Measurements from ENCODE around the gene PTH2R. TPM values are rescaled to one million over a fixed set of nuclear protein-coding genes. Genes with fewer than 3 reads are reported as not detected.

Gene PTH2R
- total and polyA plus RNA-seq, 2 donors (not counting 3 experiments of a cell fraction or from before 2014, with no cell fraction given) = not detected

DNA sequence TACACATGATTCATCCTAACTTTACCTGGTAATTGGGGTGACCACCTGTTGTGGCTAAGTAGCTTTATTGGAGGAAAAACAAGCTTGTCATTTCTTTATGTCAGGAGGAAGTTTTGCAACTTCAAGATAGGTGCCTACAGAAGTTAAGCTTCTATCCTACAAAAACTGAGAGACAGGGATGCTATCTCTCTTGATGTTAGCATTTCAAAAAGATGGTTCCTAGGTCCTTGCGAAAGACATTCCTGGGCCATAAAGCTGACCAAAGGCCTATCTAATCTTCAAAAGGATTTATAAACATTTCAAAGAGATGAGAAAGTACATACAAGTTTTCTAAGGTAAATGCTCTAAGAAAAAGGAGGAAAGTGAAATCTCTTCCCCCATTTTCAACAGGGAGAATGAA lies 61.0 kb downstream of the PTH2R start:
- TF ChIP-seq FOS (IDR thresholded peaks at IDR 0.05; ENCODE audit: borderline replicate concordance, insufficient read depth, low read length) = no peak
- no peak for TF ChIP-seq JUN (IDR thresholded peaks at IDR 0.05; ENCODE audit: borderline replicate concordance, insufficient read depth, insufficient read length, low read depth)
- TF ChIP-seq MYC (IDR thresholded peaks at IDR 0.05; ENCODE audit: low read depth, low read length) = no peak
- TF ChIP-seq POLR2AphosphoS5 (IDR thresholded peaks at IDR 0.05; ENCODE audit: insufficient read depth, low read depth, low read length) = no peak
- TF ChIP-seq, protein P1, sequence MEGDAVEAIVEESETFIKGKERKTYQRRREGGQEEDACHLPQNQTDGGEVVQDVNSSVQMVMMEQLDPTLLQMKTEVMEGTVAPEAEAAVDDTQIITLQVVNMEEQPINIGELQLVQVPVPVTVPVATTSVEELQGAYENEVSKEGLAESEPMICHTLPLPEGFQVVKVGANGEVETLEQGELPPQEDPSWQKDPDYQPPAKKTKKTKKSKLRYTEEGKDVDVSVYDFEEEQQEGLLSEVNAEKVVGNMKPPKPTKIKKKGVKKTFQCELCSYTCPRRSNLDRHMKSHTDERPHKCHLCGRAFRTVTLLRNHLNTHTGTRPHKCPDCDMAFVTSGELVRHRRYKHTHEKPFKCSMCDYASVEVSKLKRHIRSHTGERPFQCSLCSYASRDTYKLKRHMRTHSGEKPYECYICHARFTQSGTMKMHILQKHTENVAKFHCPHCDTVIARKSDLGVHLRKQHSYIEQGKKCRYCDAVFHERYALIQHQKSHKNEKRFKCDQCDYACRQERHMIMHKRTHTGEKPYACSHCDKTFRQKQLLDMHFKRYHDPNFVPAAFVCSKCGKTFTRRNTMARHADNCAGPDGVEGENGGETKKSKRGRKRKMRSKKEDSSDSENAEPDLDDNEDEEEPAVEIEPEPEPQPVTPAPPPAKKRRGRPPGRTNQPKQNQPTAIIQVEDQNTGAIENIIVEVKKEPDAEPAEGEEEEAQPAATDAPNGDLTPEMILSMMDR (IDR thresholded peaks at IDR 0.05; ENCODE audit: extremely low read depth in 1 of 2, insufficient read depth in 1 of 2, low read depth in 1 of 2, low read length in 2 of 2) = no peak
- ChIA-PET POLR2A (no interaction called here), CTCF (interaction anchor here (2.4 to 3.1 kb wide), 2 partner anchors 863 to 1494 kb away, joined by 7 to 23 read pairs; no protein-coding TSS in a partner anchor)
- no TSS peak for BruUV-seq (replicated peaks)
- H3K4me3 ChIP-seq (replicated peaks in 1 of 3; ENCODE audit: insufficient read depth in 1 of 3, low read depth in 1 of 3, low read length in 3 of 3) = no peak overlapping the region
- H3K9me3 ChIP-seq (replicated peaks; ENCODE audit: control insufficient read depth, insufficient read depth, low read length) = no peaks in the 10 kb centered on the region
- no peak for FAIRE-seq
- dilution Hi-C loops (cut with MboI; ENCODE audit: extremely low pct_ligation_motif_present, low sequenced_read_pairs) = no loop called here
- no peaks in the 10 kb centered on the region for H3K27me3 ChIP-seq (ENCODE audit: control insufficient read depth in 2 of 2, insufficient read depth in 2 of 2, low read length in 2 of 2)
- no peak for DNase-seq (ENCODE audit: low read depth, low spot score)
- H3K4me2 ChIP-seq (ENCODE audit: insufficient read depth, low read length) = no peak overlapping the region
- H2AFZ ChIP-seq (ENCODE audit: low read depth, low read length) = no peak overlapping the region
- no peaks in the 10 kb centered on the region for H3K4me1 ChIP-seq (ENCODE audit: control insufficient read depth, extremely low read depth, insufficient read depth, low read length)
- H3K9me1 ChIP-seq (replicated peaks; ENCODE audit: control insufficient read depth, extremely low read depth, insufficient read depth, low read length) = no peaks in the 10 kb centered on the region
- H3K36me3 ChIP-seq (ENCODE audit: control insufficient read depth in 2 of 2, extremely low read depth in 1 of 2, insufficient read depth in 2 of 2, low read length in 2 of 2) = no peaks in the 10 kb centered on the region
- no peak overlapping the region for H3K27ac ChIP-seq (ENCODE audit: insufficient read depth, low read depth, low read length)
- no peak overlapping the region for H3K9ac ChIP-seq (replicated peaks; ENCODE audit: extremely low read depth, insufficient read depth, low read length)
- intact Hi-C loops (cut with micrococcal nuclease) = loop anchor here (2.0 kb wide), 2 partner anchors 861 to 955 kb away; no protein-coding TSS in a partner anchor
- H4K20me1 ChIP-seq (replicated peaks; ENCODE audit: control insufficient read depth, extremely low read depth, insufficient read depth, low read length) = no peaks in the 10 kb centered on the region
- no peaks in the 10 kb centered on the region for H3K79me2 ChIP-seq (ENCODE audit: control insufficient read depth, insufficient read depth, low read length)

DNA sequence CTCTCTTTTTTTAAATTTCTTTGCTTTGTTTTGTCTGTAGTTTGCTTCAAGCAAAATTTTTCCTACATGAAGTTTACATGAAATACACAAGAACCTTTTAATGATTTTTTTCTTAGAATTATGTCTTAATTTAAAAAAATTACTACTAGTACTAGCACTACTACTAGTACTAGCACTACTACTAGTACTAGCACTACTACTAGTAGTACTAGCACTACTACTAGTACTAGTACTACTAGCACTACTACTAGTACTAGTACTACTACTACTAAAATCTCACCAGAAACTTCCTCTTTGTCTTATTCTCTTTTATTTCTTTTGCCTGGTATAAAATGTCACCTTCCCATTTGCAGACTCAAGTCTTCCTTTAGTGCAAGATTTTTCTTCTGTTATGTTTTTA lies 71.1 kb downstream of the PTH2R start:
- no peaks in the 10 kb centered on the region for H3K27me3 ChIP-seq (ENCODE audit: control insufficient read depth in 2 of 2, insufficient read depth in 2 of 2, low read length in 2 of 2)
- no peaks in the 10 kb centered on the region for H3K9me1 ChIP-seq (replicated peaks; ENCODE audit: control insufficient read depth, extremely low read depth, insufficient read depth, low read length)
- no peaks in the 10 kb centered on the region for H3K36me3 ChIP-seq (ENCODE audit: control insufficient read depth in 2 of 2, extremely low read depth in 1 of 2, insufficient read depth in 2 of 2, low read length in 2 of 2)
- no peak for DNase-seq (ENCODE audit: low read depth, low spot score)
- no peak overlapping the region for H3K4me3 ChIP-seq (replicated peaks in 1 of 3; ENCODE audit: insufficient read depth in 1 of 3, low read depth in 1 of 3, low read length in 3 of 3)
- H2AFZ ChIP-seq (ENCODE audit: low read depth, low read length) = no peak overlapping the region
- H3K79me2 ChIP-seq (ENCODE audit: control insufficient read depth, insufficient read depth, low read length) = no peaks in the 10 kb centered on the region
- no peak overlapping the region for H3K4me2 ChIP-seq (ENCODE audit: insufficient read depth, low read length)
- no peaks in the 10 kb centered on the region for H3K9me3 ChIP-seq (replicated peaks; ENCODE audit: control insufficient read depth, insufficient read depth, low read length)
- intact Hi-C loops (cut with micrococcal nuclease) (no loop called here), dilution Hi-C loops (cut with MboI; ENCODE audit: extremely low pct_ligation_motif_present, low sequenced_read_pairs) (no loop called here)
- no TSS peak for BruUV-seq (replicated peaks)
- no peak overlapping the region for H3K9ac ChIP-seq (replicated peaks; ENCODE audit: extremely low read depth, insufficient read depth, low read length)
- H3K27ac ChIP-seq (ENCODE audit: insufficient read depth, low read depth, low read length) = no peak overlapping the region
- TF ChIP-seq POLR2A (IDR thresholded peaks at IDR 0.05; ENCODE audit: low read depth, low read length) (no peak), POLR2AphosphoS5 (IDR thresholded peaks at IDR 0.05; ENCODE audit: insufficient read depth, low read depth, low read length) (no peak), EZH2 (IDR thresholded peaks at IDR 0.05; ENCODE audit: borderline replicate concordance, low read depth, low read length, severe bottlenecking) (no peak), MYC (IDR thresholded peaks at IDR 0.05; ENCODE audit: low read depth, low read length) (no peak), FOS (IDR thresholded peaks at IDR 0.05; ENCODE audit: borderline replicate concordance, insufficient read depth, low read length) (no peak), JUN (IDR thresholded peaks at IDR 0.05; ENCODE audit: borderline replicate concordance, insufficient read depth, insufficient read length, low read depth) (no peak), GATA2 (IDR thresholded peaks at IDR 0.05; ENCODE audit: insufficient read depth, insufficient read length, low read depth, low read length) (no peak), MAX (IDR thresholded peaks at IDR 0.05; ENCODE audit: insufficient read depth, insufficient read length) (no peak)
- TF ChIP-seq, protein P1 (IDR thresholded peaks at IDR 0.05; ENCODE audit: extremely low read depth in 1 of 2, insufficient read depth in 1 of 2, low read depth in 1 of 2, low read length in 2 of 2) = no peak
- ChIA-PET POLR2A (no interaction called here), CTCF (no interaction called here)
- no peaks in the 10 kb centered on the region for H4K20me1 ChIP-seq (replicated peaks; ENCODE audit: control insufficient read depth, extremely low read depth, insufficient read depth, low read length)
- no peaks in the 10 kb centered on the region for H3K4me1 ChIP-seq (ENCODE audit: control insufficient read depth, extremely low read depth, insufficient read depth, low read length)
- FAIRE-seq = no peak
